ENCODE results near the gene TMEM139.

The TMEM139 gene

GRCh38 chr7:143271240-143271639, 13.5 kb upstream of the TMEM139 start:
- H3K9ac ChIP-seq (ENCODE audit: low read length), result no peak overlapping the region
- no peak overlapping the region for H2BK5ac ChIP-seq (ENCODE audit: low read depth, low read length, poor library complexity, severe bottlenecking)
- H3K4me3 ChIP-seq (ENCODE audit: insufficient read depth in 1 of 2, low read depth in 1 of 2, low read length in 2 of 2), result no peak overlapping the region
- no peak overlapping the region for H3K18ac ChIP-seq (ENCODE audit: low read depth in 1 of 2, low read length in 2 of 2)
- H2AFZ ChIP-seq (ENCODE audit: low read depth, low read length), result no peak overlapping the region
- peaks cover 16 to 38% of the 10 kb centered on the region in 2 experiments for H3K36me3 ChIP-seq (ENCODE audit: control insufficient read depth in 1 of 2, insufficient read depth in 2 of 2, low read depth in 1 of 2, low read length in 2 of 2)
- no peak overlapping the region for H4K91ac ChIP-seq (ENCODE audit: low read length)
- H2BK15ac ChIP-seq (ENCODE audit: low read depth, poor library complexity, severe bottlenecking), result no peak overlapping the region
- H2AK5ac ChIP-seq (ENCODE audit: low read length, severe bottlenecking), result no peak overlapping the region
- peaks cover 1% of the 10 kb centered on the region for H3K79me1 ChIP-seq (replicated peaks; ENCODE audit: low read length, poor library complexity, severe bottlenecking)
- no peak overlapping the region for H4K8ac ChIP-seq (ENCODE audit: low read length)
- no peak overlapping the region for H2BK12ac ChIP-seq (ENCODE audit: low read length in 2 of 2)
- no peak overlapping the region for H2BK120ac ChIP-seq (ENCODE audit: low read depth, low read length)
- no peak overlapping the region for H3K14ac ChIP-seq (ENCODE audit: low read length in 2 of 2)
- H3K23ac ChIP-seq (ENCODE audit: low read length in 2 of 2), result no peak overlapping the region
- no peaks in the 10 kb centered on the region for H3K9me3 ChIP-seq (ENCODE audit: control insufficient read depth, low read length)
- no peak overlapping the region for H3K4me2 ChIP-seq (ENCODE audit: low read length, poor library complexity, severe bottlenecking)
- whole genome bisulfite sequencing, result 83% methylated on average over 1 of the region's 1 CpG
- no peaks in the 10 kb centered on the region for H3K4me1 ChIP-seq (ENCODE audit: control insufficient read depth, insufficient read depth, low read depth, low read length)
- no peak overlapping the region for H3K27ac ChIP-seq (ENCODE audit: low read length, poor library complexity, severe bottlenecking)
- H3K4ac ChIP-seq (ENCODE audit: low read depth in 1 of 2, low read length in 2 of 2), result no peak overlapping the region
- H3K27me3 ChIP-seq (ENCODE audit: control insufficient read depth in 1 of 2, insufficient read depth in 1 of 2, low read length in 2 of 2), result no peaks in the 10 kb centered on the region
- DNase-seq, result no peak

GRCh38 chr7:143272871-143273270, 11.9 kb upstream of the TMEM139 start:
- no peak overlapping the region for H2BK15ac ChIP-seq (ENCODE audit: low read depth, poor library complexity, severe bottlenecking)
- H3K4ac ChIP-seq (ENCODE audit: low read depth in 1 of 2, low read length in 2 of 2), result no peak overlapping the region
- H3K27ac ChIP-seq (ENCODE audit: low read length, poor library complexity, severe bottlenecking), result no peak overlapping the region
- H2BK5ac ChIP-seq (ENCODE audit: low read depth, low read length, poor library complexity, severe bottlenecking), result no peak overlapping the region
- no peak overlapping the region for H3K4me3 ChIP-seq (ENCODE audit: insufficient read depth in 1 of 2, low read depth in 1 of 2, low read length in 2 of 2)
- H2AFZ ChIP-seq (ENCODE audit: low read depth, low read length), result no peak overlapping the region
- no peak overlapping the region for H4K91ac ChIP-seq (ENCODE audit: low read length)
- H3K27me3 ChIP-seq (ENCODE audit: control insufficient read depth in 1 of 2, insufficient read depth in 1 of 2, low read length in 2 of 2), result no peaks in the 10 kb centered on the region
- no peak overlapping the region for H4K8ac ChIP-seq (ENCODE audit: low read length)
- DNase-seq, result no peak
- H3K14ac ChIP-seq (ENCODE audit: low read length in 2 of 2), result no peak overlapping the region
- peaks cover 15 to 22% of the 10 kb centered on the region in 2 experiments for H3K36me3 ChIP-seq (ENCODE audit: control insufficient read depth in 1 of 2, insufficient read depth in 2 of 2, low read depth in 1 of 2, low read length in 2 of 2)
- WGBS, result no CpG with 5 or more reads among the region's 2 CpGs
- no peak overlapping the region for H3K18ac ChIP-seq (ENCODE audit: low read depth in 1 of 2, low read length in 2 of 2)
- H3K4me2 ChIP-seq (ENCODE audit: low read length, poor library complexity, severe bottlenecking), result no peak overlapping the region
- H3K23ac ChIP-seq (ENCODE audit: low read length in 2 of 2), result no peak overlapping the region
- no peak overlapping the region for H2BK12ac ChIP-seq (ENCODE audit: low read length in 2 of 2)
- no peak overlapping the region for H2BK120ac ChIP-seq (ENCODE audit: low read depth, low read length)
- peaks cover under 1% of the 10 kb centered on the region for H3K79me1 ChIP-seq (replicated peaks; ENCODE audit: low read length, poor library complexity, severe bottlenecking)
- H3K9ac ChIP-seq (ENCODE audit: low read length), result no peak overlapping the region
- no peak overlapping the region for H2AK5ac ChIP-seq (ENCODE audit: low read length, severe bottlenecking)
- H3K9me3 ChIP-seq (ENCODE audit: control insufficient read depth, low read length), result no peaks in the 10 kb centered on the region
- no peaks in the 10 kb centered on the region for H3K4me1 ChIP-seq (ENCODE audit: control insufficient read depth, insufficient read depth, low read depth, low read length)

- no peaks in the 10 kb centered on the region for H3K27me3 ChIP-seq (ENCODE audit: control insufficient read depth in 1 of 2, insufficient read depth in 1 of 2, low read length in 2 of 2)
- H3K4ac ChIP-seq (ENCODE audit: low read depth in 1 of 2, low read length in 2 of 2), result no peak overlapping the region
- H4K91ac ChIP-seq (ENCODE audit: low read length), result no peak overlapping the region
- peak overlapping the region; percentile 45 for H2AK5ac ChIP-seq (ENCODE audit: low read length, severe bottlenecking)
- no peak overlapping the region for H3K27ac ChIP-seq (ENCODE audit: low read length, poor library complexity, severe bottlenecking)
- no peak overlapping the region for H3K18ac ChIP-seq (ENCODE audit: low read depth in 1 of 2, low read length in 2 of 2)
- no peak overlapping the region for H3K4me2 ChIP-seq (ENCODE audit: low read length, poor library complexity, severe bottlenecking)
- no peaks in the 10 kb centered on the region for H3K9me3 ChIP-seq (ENCODE audit: control insufficient read depth, low read length)
- no peak overlapping the region for H2BK15ac ChIP-seq (ENCODE audit: low read depth, poor library complexity, severe bottlenecking)
- no peak overlapping the region for H2BK120ac ChIP-seq (ENCODE audit: low read depth, low read length)
- DNase-seq, result peak; percentile 81
- peak overlapping the region; percentile 80 for H3K9ac ChIP-seq (ENCODE audit: low read length)
- no peaks in the 10 kb centered on the region for H3K79me1 ChIP-seq (replicated peaks; ENCODE audit: low read length, poor library complexity, severe bottlenecking)
- 75% methylated on average over 7 of the region's 8 CpGs for WGBS
- H3K36me3 ChIP-seq (ENCODE audit: control insufficient read depth in 1 of 2, insufficient read depth in 2 of 2, low read depth in 1 of 2, low read length in 2 of 2), result no peaks in the 10 kb centered on the region
- no peak overlapping the region for H2BK5ac ChIP-seq (ENCODE audit: low read depth, low read length, poor library complexity, severe bottlenecking)
- no peak overlapping the region for H3K23ac ChIP-seq (ENCODE audit: low read length in 2 of 2)
- H2BK12ac ChIP-seq (ENCODE audit: low read length in 2 of 2), result no peak overlapping the region
- H3K4me1 ChIP-seq (ENCODE audit: control insufficient read depth, insufficient read depth, low read depth, low read length), result peaks cover 4% of the 10 kb centered on the region
- no peak overlapping the region for H3K14ac ChIP-seq (ENCODE audit: low read length in 2 of 2)
- peak overlapping the region in 1 of 2 experiments; percentile 28 for H3K4me3 ChIP-seq (ENCODE audit: insufficient read depth in 1 of 2, low read depth in 1 of 2, low read length in 2 of 2)
- no peak overlapping the region for H2AFZ ChIP-seq (ENCODE audit: low read depth, low read length)
- no peak overlapping the region for H4K8ac ChIP-seq (ENCODE audit: low read length)
These were observed 5.3 kb upstream of the TMEM139 start for GRCh38 chr7:143279186-143280098.

- no peak overlapping the region for H3K18ac ChIP-seq (ENCODE audit: low read depth in 1 of 2, low read length in 2 of 2)
- H3K36me3 ChIP-seq (ENCODE audit: control insufficient read depth in 1 of 2, insufficient read depth in 2 of 2, low read depth in 1 of 2, low read length in 2 of 2), result no peaks in the 10 kb centered on the region
- H3K14ac ChIP-seq (ENCODE audit: low read length in 2 of 2), result no peak overlapping the region
- no peak overlapping the region for H3K4ac ChIP-seq (ENCODE audit: low read depth in 1 of 2, low read length in 2 of 2)
- no peak overlapping the region for H4K8ac ChIP-seq (ENCODE audit: low read length)
- WGBS, result no CpG with 5 or more reads among the region's 1 CpG
- no peak overlapping the region for H2BK120ac ChIP-seq (ENCODE audit: low read depth, low read length)
- no peak overlapping the region for H3K23ac ChIP-seq (ENCODE audit: low read length in 2 of 2)
- no peaks in the 10 kb centered on the region for H3K79me1 ChIP-seq (replicated peaks; ENCODE audit: low read length, poor library complexity, severe bottlenecking)
- no peak overlapping the region for H4K91ac ChIP-seq (ENCODE audit: low read length)
- DNase-seq, result no peak
- no peak overlapping the region for H3K4me2 ChIP-seq (ENCODE audit: low read length, poor library complexity, severe bottlenecking)
- no peaks in the 10 kb centered on the region for H3K9me3 ChIP-seq (ENCODE audit: control insufficient read depth, low read length)
- H2BK5ac ChIP-seq (ENCODE audit: low read depth, low read length, poor library complexity, severe bottlenecking), result no peak overlapping the region
- H3K27ac ChIP-seq (ENCODE audit: low read length, poor library complexity, severe bottlenecking), result no peak overlapping the region
- H3K27me3 ChIP-seq (ENCODE audit: control insufficient read depth in 1 of 2, insufficient read depth in 1 of 2, low read length in 2 of 2), result no peaks in the 10 kb centered on the region
- H2BK12ac ChIP-seq (ENCODE audit: low read length in 2 of 2), result no peak overlapping the region
- peaks cover 8% of the 10 kb centered on the region for H3K4me1 ChIP-seq (ENCODE audit: control insufficient read depth, insufficient read depth, low read depth, low read length)
- H3K4me3 ChIP-seq (ENCODE audit: insufficient read depth in 1 of 2, low read depth in 1 of 2, low read length in 2 of 2), result peak overlapping the region in 1 of 2 experiments; percentile 28
- H2BK15ac ChIP-seq (ENCODE audit: low read depth, poor library complexity, severe bottlenecking), result no peak overlapping the region
- H2AK5ac ChIP-seq (ENCODE audit: low read length, severe bottlenecking), result no peak overlapping the region
- H2AFZ ChIP-seq (ENCODE audit: low read depth, low read length), result no peak overlapping the region
- H3K9ac ChIP-seq (ENCODE audit: low read length), result peak overlapping the region; percentile 80
These were observed 4.6 kb upstream of the TMEM139 start for GRCh38 chr7:143280160-143280559.
